Mucosa of gallbladder (tissue), 1 donor: Measurements from ENCODE around the gene IL17B. TPM values are rescaled to one million over a fixed set of nuclear protein-coding genes. Genes with fewer than 3 reads are reported as not detected.

Experiments used
- DNase-seq: peaks from one replicate; pipeline ENCODE4 v3.0.0-alpha.2; 2020; ENCODE audit warnings: low spot score
- total RNA-seq: library from RNA; stranded (reverse); gene quantifications from one replicate; pipeline ENCODE4 v1.2.1, GENCODE V29; 2021
- donor health status: DM: no; HTN: no; CAD: no.

Gene IL17B
- total RNA-seq, 1 donor from 2014 or later, result 0.52 TPM

- DNase-seq, result no peak
Measured at GRCh38 chr5:149376711-149377447, 2.2 kb downstream of the IL17B start.

GRCh38 chr5:149376104-149376503, 3.0 kb downstream of the IL17B start:
- DNase-seq, result no peak

GRCh38 chr5:149375434-149375833, 3.7 kb downstream of the IL17B start:
- DNase-seq, result no peak

- no peak for DNase-seq
Measured at GRCh38 chr5:149374801-149375200, 4.3 kb downstream of the IL17B start.

- DNase-seq, result no peak
Measured at GRCh38 chr5:149374303-149374702, 4.8 kb downstream of the IL17B start.

GRCh38 chr5:149372932-149373331, 6.2 kb downstream of the IL17B start:
- no peak for DNase-seq

GRCh38 chr5:149372076-149372795, 6.9 kb downstream of the IL17B start:
- DNase-seq, result no peak

- DNase-seq, result peak; percentile 68
Measured at GRCh38 chr5:149371296-149371962, 7.7 kb downstream of the IL17B start.

- DNase-seq, result no peak
Measured at GRCh38 chr5:149370878-149371277, 8.2 kb downstream of the IL17B start.

GRCh38 chr5:149367972-149368645, 11.0 kb downstream of the IL17B start:
- no peak for DNase-seq

GRCh38 chr5:149367249-149367971, 11.7 kb downstream of the IL17B start:
- DNase-seq, result peak; percentile 67

GRCh38 chr5:149366169-149366729, 12.8 kb downstream of the IL17B start:
- no peak for DNase-seq

- DNase-seq, result no peak
Measured at GRCh38 chr5:149365418-149365817, 13.7 kb downstream of the IL17B start.

- DNase-seq, result no peak
Measured at GRCh38 chr5:149364719-149365118, 14.4 kb downstream of the IL17B start.

- DNase-seq, result no peak
Measured at GRCh38 chr5:149363936-149364335, 15.2 kb downstream of the IL17B start.

- no peak for DNase-seq
Measured at GRCh38 chr5:149363358-149363757, 15.7 kb downstream of the IL17B start.

GRCh38 chr5:149362541-149362940, 16.6 kb downstream of the IL17B start:
- DNase-seq, result no peak

- no peak for DNase-seq
Measured at GRCh38 chr5:149360272-149360671, 18.8 kb downstream of the IL17B start.

GRCh38 chr5:149358868-149359495, 20.1 kb downstream of the IL17B start:
- DNase-seq, result no peak

GRCh38 chr5:149358294-149358651, 20.8 kb downstream of the IL17B start:
- DNase-seq, result no peak
